GM21717 (cell line): Measurements from ENCODE around the gene DTHD1.

ENCODE experiments used
- ATAC-seq: cut with Tn5 transposase; IDR thresholded peaks from one replicate; pipeline ENCODE4 v1.9.1; 2021; ENCODE audit warnings: mild to moderate bottlenecking, moderate library complexity; ENCODE audit not compliant: unreplicated experiment

DTHD1 gene

DNA sequence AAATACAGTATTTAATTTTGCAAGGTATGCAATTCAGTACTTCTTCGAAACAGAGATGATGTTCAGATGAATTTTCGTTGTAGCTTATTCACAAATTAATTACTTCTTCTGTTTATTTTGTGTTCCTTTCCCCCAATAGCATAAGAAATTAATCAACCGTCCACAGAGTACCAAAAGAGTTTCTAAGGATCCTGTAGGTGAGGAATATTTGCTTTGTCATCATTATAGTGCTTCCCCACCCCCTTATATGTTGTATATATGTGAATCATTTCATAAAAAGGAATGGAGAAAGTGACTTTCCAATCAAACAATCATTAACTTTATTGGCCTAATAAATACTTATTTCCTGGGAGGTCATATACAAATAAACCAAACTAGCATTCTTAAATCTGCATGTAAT is 57.6 kb downstream of the DTHD1 start:
- no peak for ATAC-seq

DNA sequence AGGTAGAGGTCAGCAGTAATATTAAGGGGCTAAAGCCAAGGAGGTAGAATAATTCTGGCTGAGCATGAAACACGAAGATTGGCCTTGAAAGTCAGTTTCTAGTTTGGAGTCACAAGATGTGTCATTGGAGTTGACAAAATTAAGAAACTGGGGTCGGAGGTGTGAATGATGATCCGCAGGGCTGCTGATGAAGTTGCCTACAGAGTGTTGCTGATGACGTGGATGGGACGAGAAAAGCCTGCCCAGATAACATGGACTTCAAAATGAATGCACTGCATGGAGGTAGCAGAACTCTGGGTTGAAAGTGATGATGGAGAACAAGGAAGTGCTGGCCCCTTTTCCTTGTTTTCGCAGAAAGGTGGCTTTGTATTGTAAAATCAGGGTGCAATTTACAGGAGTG is 60.5 kb downstream of the DTHD1 start:
- ATAC-seq = no peak

DNA sequence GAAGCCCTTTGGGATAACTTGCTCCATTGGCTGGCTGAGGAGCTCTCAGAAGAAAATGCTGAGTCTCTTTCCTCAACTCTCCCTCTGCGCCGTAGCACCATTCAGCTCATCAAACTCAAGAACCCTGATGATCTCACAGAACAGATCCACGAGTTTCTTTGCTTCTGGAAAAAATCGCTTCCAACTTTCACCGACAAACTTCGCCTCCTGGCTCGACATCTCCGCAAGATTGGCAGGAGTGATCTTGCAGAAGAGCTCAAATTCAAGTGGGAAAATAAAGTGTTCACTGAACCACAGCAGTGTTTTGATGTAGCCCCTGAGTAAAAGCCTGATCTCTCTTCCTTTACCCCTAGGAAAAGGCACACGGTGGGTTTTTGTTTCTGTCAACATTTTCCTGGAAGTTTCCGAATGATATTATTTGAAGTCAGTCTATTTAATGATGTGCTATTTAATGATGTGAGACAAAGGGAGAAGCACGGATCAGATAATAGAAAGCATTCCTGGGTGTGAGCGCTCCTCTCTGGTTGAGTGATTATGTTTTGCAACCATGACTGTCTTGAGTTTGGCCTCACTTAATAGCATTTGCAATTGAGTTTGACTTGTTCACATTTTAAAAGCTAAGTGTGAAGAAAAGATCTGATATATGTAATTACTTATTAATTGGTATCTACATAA is 62.2 kb downstream of the DTHD1 start:
- no peak for ATAC-seq

DNA sequence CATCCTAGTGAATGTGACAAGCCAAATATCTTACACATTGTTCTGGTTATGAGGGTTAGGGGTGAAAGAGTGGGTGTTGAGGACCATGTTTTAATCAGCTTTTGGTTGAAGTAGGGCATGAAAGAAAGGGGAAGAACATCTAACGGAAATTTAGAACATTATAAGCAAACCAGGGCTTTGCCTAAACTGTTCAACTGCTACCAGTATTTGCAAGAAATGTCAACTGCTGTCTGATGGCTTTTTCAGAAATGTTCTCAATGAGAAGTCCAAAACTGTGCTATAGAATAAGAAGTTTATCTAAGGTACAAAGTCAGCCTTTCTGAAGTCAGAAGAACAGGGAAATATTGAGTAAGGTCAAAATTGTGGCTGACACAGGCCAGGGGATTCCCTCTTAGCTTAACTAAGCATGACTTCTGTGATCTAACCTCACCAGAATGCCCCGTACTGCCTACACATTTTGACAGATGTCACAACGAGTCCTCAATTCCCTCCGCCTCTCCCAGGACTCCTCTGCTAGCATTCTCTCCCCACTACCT is 67.1 kb downstream of the DTHD1 start:
- ATAC-seq = peak; percentile 94

DNA sequence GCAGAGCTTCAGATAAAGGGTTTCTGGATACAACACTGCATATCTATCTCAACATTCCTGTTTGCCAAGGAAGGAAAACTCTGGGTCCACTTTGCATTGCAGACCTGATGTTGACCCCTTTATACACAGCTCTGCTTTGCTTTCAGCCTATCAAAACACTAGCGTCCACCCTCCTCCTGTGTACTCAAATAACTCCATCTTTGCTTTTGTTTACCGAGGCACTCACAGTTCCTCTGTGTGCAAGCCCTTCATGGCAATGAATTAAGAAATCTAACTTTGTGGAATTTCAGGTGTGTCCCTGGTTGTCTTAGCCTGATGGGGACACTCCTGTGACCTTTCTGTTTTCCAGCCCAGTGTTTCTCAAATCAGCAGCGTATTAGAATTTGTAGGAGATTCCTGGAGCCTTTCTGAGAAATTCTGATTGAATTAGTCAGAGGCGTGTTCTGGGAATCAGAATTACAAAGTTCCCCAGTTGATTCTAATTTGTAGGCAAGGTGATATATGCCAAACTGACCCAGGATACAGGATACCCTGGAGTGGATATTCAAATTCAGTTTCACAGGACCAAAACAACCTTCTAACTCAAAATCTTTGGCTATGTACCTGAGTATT is 68.6 kb downstream of the DTHD1 start:
- no peak for ATAC-seq

DNA sequence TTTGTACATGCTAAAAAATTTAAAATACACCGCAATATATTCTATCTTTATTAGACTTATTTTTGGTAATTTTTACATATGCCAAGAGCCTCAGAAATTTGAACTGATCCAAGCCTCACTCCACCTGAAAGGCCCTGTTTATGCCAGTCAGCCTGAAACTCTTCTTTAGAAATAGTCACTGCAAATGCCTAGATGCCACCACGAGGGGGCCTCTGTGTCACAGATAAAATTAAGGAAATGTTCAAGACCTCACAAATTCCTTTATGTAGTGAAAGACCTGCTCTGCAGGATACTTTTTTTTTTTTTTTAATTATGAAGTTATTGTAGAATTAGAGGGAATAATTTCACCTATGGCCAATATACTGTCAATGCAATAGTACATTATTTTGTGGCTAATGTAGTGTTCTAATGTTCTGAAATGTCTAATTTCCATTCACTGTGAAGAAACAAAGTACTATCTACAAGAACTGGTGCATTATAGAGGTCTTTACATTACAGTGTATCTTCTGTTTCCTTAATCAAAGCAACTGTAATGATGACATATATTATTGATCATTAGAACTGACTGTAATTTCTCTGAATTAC is 69.8 kb downstream of the DTHD1 start:
- ATAC-seq = peak; percentile 46

DNA sequence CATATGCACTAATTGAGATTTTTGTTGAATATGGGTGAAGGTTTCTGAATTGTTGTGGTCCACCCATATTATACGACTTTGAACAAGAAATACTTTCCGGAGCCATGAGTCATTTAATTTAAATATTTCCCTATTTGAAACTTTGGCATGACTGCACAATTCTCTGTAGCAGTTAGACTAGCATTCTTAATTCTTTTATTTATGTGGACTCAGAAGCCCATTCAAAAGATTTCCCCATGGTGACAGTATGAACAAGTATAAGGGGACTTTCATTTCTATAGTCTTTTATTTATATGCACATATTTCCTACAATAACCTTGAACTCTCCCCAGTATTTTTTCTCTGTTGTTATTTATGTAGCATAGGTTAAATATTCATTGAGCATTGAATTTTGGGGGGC is 72.6 kb downstream of the DTHD1 start:
- ATAC-seq = no peak

DNA sequence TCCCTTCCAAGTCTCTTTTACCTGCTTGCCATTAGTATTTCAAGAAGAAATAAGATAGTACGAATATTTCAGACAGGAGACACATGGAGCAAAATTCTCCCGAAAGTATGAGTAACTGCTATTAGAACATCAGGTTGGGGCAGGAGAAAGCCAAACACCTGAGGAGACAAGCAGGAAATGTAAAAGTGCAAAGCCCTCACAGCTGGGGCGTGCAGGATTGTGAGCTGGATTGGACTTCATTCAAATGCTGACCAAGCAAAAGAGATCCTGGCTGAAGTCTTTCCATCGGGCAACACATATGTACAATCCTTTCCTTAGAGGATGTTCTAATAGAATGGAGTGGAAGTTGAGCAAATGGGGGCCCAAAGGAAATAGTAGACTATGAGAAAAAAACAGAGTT is 76.8 kb downstream of the DTHD1 start:
- no peak for ATAC-seq

DNA sequence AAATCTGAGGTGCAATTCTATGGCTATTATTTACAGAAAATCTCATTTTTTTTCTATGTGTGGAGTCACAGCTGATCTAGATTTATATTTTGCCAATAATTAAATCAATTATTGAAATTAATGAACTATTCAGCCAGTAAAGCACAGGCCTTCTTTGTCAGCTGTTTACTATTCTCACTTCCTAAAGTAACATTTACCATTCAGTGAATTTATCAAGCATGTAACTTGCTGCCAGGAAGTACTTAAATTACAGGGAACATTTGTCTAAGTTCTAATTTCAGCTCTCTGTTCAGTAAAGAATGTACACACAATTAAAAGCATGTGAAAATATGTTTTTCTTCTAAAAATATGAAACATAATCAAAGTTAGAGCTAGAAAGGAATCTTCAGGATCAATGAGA is 79.3 kb downstream of the DTHD1 start:
- no peak for ATAC-seq

DNA sequence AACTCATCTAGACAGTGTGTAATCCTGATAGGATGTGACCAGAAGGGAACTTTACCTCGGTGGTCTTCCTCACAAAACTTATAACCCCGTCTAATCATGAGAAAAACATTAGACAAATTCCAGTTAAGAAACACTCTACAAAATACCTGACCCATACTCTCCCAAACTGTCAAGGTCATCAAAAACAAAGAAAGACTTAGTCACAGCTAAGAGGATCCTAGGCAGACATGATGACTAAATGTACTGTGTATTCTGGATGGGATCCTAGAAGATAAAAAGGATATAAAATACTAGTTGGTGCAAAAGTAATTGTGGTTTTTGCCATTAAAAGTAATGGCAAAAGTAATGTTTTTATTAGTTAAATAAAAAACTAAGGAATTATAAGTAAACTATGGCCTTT is 81.6 kb downstream of the DTHD1 start:
- no peak for ATAC-seq

DNA sequence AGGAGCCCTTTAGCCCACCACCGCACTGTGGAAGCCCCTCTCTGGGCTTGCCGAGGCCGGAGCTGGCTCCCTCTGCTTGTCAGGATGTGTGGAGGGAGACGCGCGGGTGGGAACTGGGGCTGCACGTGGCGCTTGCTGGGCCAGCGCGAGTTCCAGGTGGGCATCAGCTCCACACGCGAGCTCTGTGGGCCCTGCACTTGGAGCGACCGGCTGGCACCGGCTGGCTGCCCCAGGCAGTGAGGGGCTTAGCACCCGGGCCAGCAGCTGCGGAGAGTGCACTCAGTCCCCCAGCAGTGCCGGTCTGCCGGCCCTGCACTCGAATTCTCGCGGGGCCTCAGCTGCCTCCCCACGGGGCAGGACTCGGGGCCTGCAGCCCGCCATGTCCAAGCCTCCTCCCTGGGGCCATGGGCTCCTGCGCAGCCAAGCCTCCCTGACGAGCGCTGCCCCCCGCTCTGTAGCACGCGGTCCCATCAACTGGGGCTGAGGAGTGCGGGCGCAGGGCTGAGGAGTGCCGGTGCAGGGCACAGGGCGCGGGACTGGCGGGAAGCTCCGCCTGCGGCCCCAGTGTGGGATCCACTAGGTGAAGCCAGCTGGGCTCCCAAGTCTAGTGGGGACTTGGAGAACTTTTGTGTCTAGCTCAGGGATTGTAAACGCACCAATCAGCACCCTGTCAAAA is 93.6 kb downstream of the DTHD1 start:
- no peak for ATAC-seq

DNA sequence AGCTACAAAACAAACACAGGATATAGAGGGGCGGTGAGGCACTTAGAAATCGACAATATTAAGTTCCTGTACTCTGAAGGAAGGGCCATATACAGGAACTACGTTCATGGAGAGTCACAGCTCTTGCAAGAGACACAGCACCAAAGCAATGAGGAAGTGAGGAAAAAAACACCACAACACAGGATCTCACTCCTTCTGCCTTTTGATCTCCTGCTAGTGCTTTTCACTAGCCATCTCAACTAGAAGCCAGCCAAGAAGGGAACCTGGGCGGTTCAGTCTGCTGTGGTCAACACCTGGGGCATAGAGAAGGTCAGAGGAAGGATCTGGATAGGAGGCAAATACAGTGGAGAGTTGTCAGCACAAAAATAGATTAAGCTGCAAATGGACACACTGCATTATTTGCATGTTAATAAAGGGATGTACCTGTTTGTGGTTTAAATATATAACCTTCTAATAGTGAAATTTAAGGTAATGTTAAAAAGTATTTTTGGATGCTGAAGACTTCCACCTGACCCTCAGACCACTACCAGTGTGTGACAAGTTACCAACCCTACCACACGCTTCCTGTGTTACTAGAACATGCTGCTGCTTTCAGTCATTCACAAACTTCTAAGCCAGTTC is 104.6 kb downstream of the DTHD1 start:
- peak; percentile 77 for ATAC-seq

DNA sequence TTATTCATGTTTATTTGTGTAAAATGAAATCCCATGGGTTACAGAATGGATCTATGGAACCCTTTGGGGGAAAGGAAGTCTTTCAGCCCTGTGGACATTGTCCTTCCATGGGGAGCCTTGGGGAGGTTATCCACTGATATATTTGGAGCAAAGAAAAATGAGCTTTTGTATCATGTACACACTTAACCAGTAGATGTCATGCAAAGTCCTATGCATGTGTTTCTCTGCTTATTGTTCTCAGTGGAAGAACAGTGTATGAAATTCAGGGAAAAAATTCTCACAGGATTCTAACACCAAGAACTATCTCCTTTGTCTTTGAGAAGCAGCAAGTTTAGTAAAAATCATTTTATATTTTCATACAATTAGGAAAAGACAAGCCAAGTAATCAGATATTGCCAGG is 105.3 kb downstream of the DTHD1 start:
- no peak for ATAC-seq

DNA sequence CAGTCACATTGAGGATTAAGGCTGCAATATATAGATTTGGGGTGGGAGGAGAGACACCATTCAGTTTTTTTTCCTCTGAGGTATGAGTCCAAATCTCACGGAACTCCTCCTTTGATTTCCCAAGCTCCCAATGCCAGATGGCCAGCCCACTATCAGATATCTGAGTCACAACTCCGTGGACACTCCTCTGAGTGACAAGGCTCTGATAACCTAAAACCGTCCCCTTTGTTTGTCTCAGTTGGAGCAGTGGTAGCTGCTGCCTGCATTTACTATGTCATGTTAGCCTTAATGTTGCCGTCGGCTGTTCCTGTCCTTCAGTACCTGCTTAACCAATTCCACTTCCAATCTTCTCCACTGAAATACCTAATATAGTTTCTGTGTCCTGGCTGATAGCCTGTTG is 107.3 kb downstream of the DTHD1 start:
- no peak for ATAC-seq

DNA sequence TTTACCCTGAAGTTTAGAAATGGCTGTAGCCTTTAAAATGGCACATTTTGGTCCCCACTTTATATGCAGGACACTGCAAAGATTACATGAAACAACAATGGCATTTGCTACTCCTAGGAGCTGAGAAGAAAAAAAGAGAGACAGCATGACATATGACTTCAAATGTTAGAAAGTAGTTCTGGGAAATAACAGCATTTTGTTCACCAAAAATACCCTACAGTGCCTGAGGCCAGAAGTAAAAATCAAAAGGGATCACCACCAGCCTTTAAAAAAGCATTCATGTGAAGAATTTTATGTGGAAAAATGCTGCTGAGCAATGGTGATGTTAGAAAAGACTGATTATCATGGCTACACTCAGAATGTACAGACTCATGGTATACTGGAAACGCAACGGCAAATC is 110.0 kb downstream of the DTHD1 start:
- no peak for ATAC-seq

DNA sequence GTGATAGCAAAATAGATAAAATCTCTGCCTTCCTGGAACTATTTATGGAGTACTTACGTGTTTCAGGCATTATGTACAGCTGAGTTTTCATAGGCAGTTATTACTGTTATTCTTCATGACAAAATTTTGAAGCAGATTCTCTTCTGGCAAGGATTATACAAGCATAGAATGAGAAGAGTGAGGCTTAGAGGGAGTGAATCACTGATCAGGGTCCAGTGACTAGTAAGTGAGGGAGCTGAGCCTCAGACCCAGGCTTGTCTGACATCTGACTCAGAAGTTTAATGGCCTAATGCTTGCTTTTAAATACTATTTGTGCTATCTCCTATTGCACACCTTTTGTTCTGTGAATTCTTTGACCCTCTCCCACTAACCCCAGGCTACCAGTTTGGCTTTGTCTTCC is 110.6 kb downstream of the DTHD1 start:
- ATAC-seq = no peak

DNA sequence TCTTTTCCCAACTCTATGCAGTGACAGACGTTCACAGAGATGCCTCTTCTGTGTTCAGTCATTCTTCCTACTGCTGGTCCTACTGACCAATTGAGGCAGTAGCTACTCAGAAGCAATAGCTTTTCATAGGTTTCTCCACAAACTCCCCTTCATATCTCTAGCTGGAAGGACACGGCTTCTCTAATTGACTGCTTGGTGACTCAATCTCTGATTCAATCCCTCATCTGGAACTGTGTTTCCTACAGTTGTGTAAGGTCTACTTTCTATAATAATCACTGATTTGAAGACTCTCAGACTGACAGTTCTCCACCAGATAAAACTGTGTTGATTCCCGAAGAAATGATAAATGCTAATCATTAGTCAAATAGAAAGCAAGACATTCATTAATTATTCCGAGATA is 111.5 kb downstream of the DTHD1 start:
- ATAC-seq = no peak
